Prostate gland (tissue), 2 donors: ENCODE data around the gene TGFA. TPM values are rescaled to one million over a fixed set of nuclear protein-coding genes. Genes with fewer than 3 reads are reported as not detected.

ENCODE experiments used
- DNase-seq: peaks from one replicate; pipeline ENCODE4 v3.0.0-alpha.2; 2019; ENCODE audit warnings: low spot score
- H3K27ac ChIP-seq, 2 donors: fragments of 200-600 bp; sonication (generic); 2 replicates each; pipeline ENCODE4 v1.5.1; 2017 to 2019
- H3K27me3 ChIP-seq: fragments of 200-600 bp; sonication (generic); replicated peaks from 2 replicates; pipeline ENCODE4 v1.5.1; 2019; ENCODE audit not compliant: insufficient read depth
- H3K36me3 ChIP-seq, 2 donors: fragments of 200-600 bp; sonication (generic); 1 replicate in 1 of 2; 2 replicates in 1 of 2; pipeline versions ENCODE4 v1.5.1 to v1.8.1; 2017 to 2019
- H3K4me1 ChIP-seq: fragments of 200-600 bp; sonication (generic); replicated peaks from 2 replicates; pipeline ENCODE4 v1.5.1; 2019
- H3K4me3 ChIP-seq, 2 donors: fragments of 200-600 bp; sonication (generic); 2 replicates each; pipeline ENCODE4 v1.5.1; 2017 to 2019
- H3K9me3 ChIP-seq: fragments of 200-600 bp; sonication (generic); 2 replicates; pipeline ENCODE4 v1.5.1; 2017
- POLR2A ChIP-seq: fragments of 450-650 bp; IDR thresholded peaks from one replicate; pipeline ENCODE4 v1.6.1; 2016; ENCODE audit warnings: antibody characterized with exemption, mild to moderate bottlenecking
- POLR2AphosphoS5 ChIP-seq: sonication (generic); formaldehyde crosslinking; IDR thresholded peaks from one replicate; pipeline ENCODE4 v1.6.1; 2017; ENCODE audit warnings: antibody characterized with exemption
- WGBS: methylation state at CpG from one replicate; pipeline ENCODE4 v1.1.5; 2018; 5-methylcytosine and 5-hydroxymethylcytosine counted together
- intact Hi-C: fragments of 100-400 bp; cut with DNase I; formaldehyde crosslinking; loops from one replicate; pipeline ENCODE4 v1.14.2; 2022
- total RNA-seq, 2 donors: library from RNA; depleted of rRNA; stranded (reverse); fragments of >200 nt; gene quantifications; one replicate each; pipeline ENCODE4 v1.1.0, GENCODE V29; 2016
- TF ChIP-seq, protein P1 (sequence below), 4 experiments: fragments of 200-600 bp in 2 of 4; fragments of 450-650 bp in 2 of 4; sonication (generic) in 2 of 4; IDR thresholded peaks; 1 replicate in 3 of 4; 2 replicates in 1 of 4; pipeline ENCODE4 v1.5.1; 2016 to 2019; ENCODE audit warnings: antibody characterized with exemption in 4 of 4, mild to moderate bottlenecking in 2 of 4, moderate library complexity in 2 of 4

TGFA gene
- total RNA-seq, 2 donors from 2014 or later = 3.7 to 9.2 TPM

- WGBS = 67% methylated on average over 5 of the region's 5 CpGs
- H3K9me3 ChIP-seq = no peaks in the 10 kb centered on the region
- intact Hi-C loops = no loop called here
- no peak for DNase-seq
- H3K27me3 ChIP-seq = no peaks in the 10 kb centered on the region
- no peaks in the 10 kb centered on the region for H3K4me1 ChIP-seq
- TF ChIP-seq POLR2AphosphoS5 (no peak), POLR2A (no peak)
- TF ChIP-seq, protein P1, sequence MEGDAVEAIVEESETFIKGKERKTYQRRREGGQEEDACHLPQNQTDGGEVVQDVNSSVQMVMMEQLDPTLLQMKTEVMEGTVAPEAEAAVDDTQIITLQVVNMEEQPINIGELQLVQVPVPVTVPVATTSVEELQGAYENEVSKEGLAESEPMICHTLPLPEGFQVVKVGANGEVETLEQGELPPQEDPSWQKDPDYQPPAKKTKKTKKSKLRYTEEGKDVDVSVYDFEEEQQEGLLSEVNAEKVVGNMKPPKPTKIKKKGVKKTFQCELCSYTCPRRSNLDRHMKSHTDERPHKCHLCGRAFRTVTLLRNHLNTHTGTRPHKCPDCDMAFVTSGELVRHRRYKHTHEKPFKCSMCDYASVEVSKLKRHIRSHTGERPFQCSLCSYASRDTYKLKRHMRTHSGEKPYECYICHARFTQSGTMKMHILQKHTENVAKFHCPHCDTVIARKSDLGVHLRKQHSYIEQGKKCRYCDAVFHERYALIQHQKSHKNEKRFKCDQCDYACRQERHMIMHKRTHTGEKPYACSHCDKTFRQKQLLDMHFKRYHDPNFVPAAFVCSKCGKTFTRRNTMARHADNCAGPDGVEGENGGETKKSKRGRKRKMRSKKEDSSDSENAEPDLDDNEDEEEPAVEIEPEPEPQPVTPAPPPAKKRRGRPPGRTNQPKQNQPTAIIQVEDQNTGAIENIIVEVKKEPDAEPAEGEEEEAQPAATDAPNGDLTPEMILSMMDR (IDR thresholded peaks at IDR 0.05) = no peak
- no peaks in the 10 kb centered on the region for H3K36me3 ChIP-seq
- H3K4me3 ChIP-seq = no peak overlapping the region
- H3K27ac ChIP-seq = no peak overlapping the region
Observed at GRCh38 chr2:70490381-70490780, 63.2 kb downstream of the TGFA start.

DNA sequence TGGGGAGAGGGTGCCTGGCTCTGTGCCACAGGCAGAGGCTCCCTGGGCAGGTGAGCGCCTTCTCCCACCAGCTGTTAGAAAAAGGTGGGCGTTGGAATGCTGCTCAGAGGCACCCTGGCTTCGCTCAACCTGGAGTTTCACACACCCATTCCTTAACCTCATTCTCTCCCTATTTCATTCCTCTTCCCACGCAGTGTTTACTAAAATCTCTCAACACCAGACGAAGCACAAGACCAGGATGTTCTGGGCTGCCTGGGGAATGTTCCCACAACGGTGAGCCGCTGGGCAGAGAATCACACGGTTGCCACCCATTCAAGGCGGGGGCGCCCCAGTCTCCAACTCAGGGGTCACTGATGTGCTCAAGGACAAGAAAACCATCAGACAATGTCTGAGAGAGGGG is 64.5 kb downstream of the TGFA start:
- Histone ChIP-seq H3K4me3 (no peak overlapping the region), H3K36me3 (no peaks in the 10 kb centered on the region), H3K27ac (no peak overlapping the region), H3K27me3 (no peaks in the 10 kb centered on the region), H3K4me1 (no peaks in the 10 kb centered on the region), H3K9me3 (no peaks in the 10 kb centered on the region)
- TF ChIP-seq POLR2AphosphoS5 = no peak
- no peak for TF ChIP-seq POLR2A
- TF ChIP-seq, protein P1 (IDR thresholded peaks at IDR 0.05) = no peak
- intact Hi-C loops = no loop called here
- DNase-seq = no peak
- WGBS = 46% methylated on average over 10 of the region's 10 CpGs

DNA sequence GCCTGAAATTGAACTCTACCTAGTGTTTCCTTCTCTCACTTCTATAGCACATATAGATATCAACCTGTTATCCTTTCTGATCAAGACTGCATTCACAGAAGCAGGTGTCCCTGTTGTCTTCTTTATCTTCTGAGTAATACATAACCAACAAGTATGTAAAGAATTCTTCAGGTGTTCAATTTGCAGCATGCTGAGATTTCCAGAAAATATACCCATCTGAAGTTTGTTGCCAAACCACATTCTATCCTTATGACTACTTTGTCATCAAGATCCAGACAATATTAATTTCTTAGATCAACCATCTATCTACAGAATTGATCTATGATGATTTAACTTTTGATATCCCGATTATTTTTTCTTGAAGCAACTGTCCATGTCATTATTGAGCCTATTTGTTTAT is 69.5 kb downstream of the TGFA start:
- intact Hi-C loops = no loop called here
- Histone ChIP-seq H3K36me3 (no peaks in the 10 kb centered on the region), H3K4me3 (no peak overlapping the region), H3K4me1 (no peaks in the 10 kb centered on the region), H3K27me3 (no peaks in the 10 kb centered on the region), H3K27ac (no peak overlapping the region), H3K9me3 (no peaks in the 10 kb centered on the region)
- DNase-seq = no peak
- no peak for TF ChIP-seq POLR2AphosphoS5
- WGBS = 84% methylated on average over 1 of the region's 1 CpG

- Histone ChIP-seq H3K27ac (no peak overlapping the region), H3K27me3 (no peaks in the 10 kb centered on the region), H3K9me3 (no peaks in the 10 kb centered on the region), H3K4me3 (no peak overlapping the region), H3K36me3 (no peaks in the 10 kb centered on the region), H3K4me1 (no peaks in the 10 kb centered on the region)
- TF ChIP-seq, protein P1 (IDR thresholded peaks at IDR 0.05) = no peak
- TF ChIP-seq POLR2AphosphoS5 (no peak), POLR2A (no peak)
- intact Hi-C loops = no loop called here
- no peak for DNase-seq
Observed at GRCh38 chr2:70482401-70482800, 71.2 kb downstream of the TGFA start.

GRCh38 chr2:70480468-70480867 is 73.2 kb downstream of the TGFA start:
- 48% methylated on average over 5 of the region's 5 CpGs for WGBS
- Histone ChIP-seq H3K9me3 (no peaks in the 10 kb centered on the region), H3K4me3 (no peak overlapping the region), H3K4me1 (no peaks in the 10 kb centered on the region), H3K27me3 (no peaks in the 10 kb centered on the region), H3K36me3 (no peaks in the 10 kb centered on the region), H3K27ac (no peak overlapping the region)
- TF ChIP-seq, protein P1 (IDR thresholded peaks at IDR 0.05) = no peak
- TF ChIP-seq POLR2A (no peak), POLR2AphosphoS5 (no peak)
- intact Hi-C loops = no loop called here
- DNase-seq = no peak
